ENCODE results near the gene BMP4.
A peak's percentile ranks its signal among the peaks of the same experiment; 100 is the strongest.

The BMP4 gene

GRCh38 chr14:53967606-53968005, 11.0 kb upstream of the BMP4 start:
- Histone ChIP-seq H3K4me1 (ENCODE audit: control insufficient read depth, insufficient read depth, low read length) (peaks cover 1% of the 10 kb centered on the region; the same call in 1 of the 2 replicates), H3K4me3 (ENCODE audit: low read length) (no peak overlapping the region), H3K27ac (ENCODE audit: low read length) (no peak overlapping the region), H3K9me3 (ENCODE audit: control insufficient read depth, insufficient read depth, low read length) (no peaks in the 10 kb centered on the region), H3K36me3 (ENCODE audit: control insufficient read depth, insufficient read depth, low read length) (no peaks in the 10 kb centered on the region), H3K27me3 (ENCODE audit: control insufficient read depth, insufficient read depth, low read length) (peaks cover 16% of the 10 kb centered on the region)
- no CpG with 5 or more reads among the region's 2 CpGs for WGBS (ENCODE audit: insufficient coverage, insufficient read length)
- no peak for DNase-seq (ENCODE audit: low read depth, low spot score)

GRCh38 chr14:53964249-53964648, 7.6 kb upstream of the BMP4 start:
- no peak overlapping the region for H3K27ac ChIP-seq (ENCODE audit: low read length)
- H3K9me3 ChIP-seq (ENCODE audit: control insufficient read depth, insufficient read depth, low read length) = no peaks in the 10 kb centered on the region
- no peak for DNase-seq (ENCODE audit: low read depth, low spot score)
- H3K4me3 ChIP-seq (ENCODE audit: low read length) = no peak overlapping the region
- peaks cover 1% of the 10 kb centered on the region; the same call in 1 of the 2 replicates for H3K4me1 ChIP-seq (ENCODE audit: control insufficient read depth, insufficient read depth, low read length)
- H3K27me3 ChIP-seq (ENCODE audit: control insufficient read depth, insufficient read depth, low read length) = peaks cover 21% of the 10 kb centered on the region
- H3K36me3 ChIP-seq (ENCODE audit: control insufficient read depth, insufficient read depth, low read length) = no peaks in the 10 kb centered on the region
- WGBS (ENCODE audit: insufficient coverage, insufficient read length) = no CpG with 5 or more reads among the region's 4 CpGs

- Histone ChIP-seq H3K27ac (ENCODE audit: low read length) (no peak overlapping the region), H3K9me3 (ENCODE audit: control insufficient read depth, insufficient read depth, low read length) (no peaks in the 10 kb centered on the region), H3K36me3 (ENCODE audit: control insufficient read depth, insufficient read depth, low read length) (no peaks in the 10 kb centered on the region), H3K27me3 (ENCODE audit: control insufficient read depth, insufficient read depth, low read length) (peaks cover 21% of the 10 kb centered on the region), H3K4me1 (ENCODE audit: control insufficient read depth, insufficient read depth, low read length) (peaks cover 1% of the 10 kb centered on the region; the same call in 1 of the 2 replicates), H3K4me3 (ENCODE audit: low read length) (peak overlapping the region; percentile 24; the same call in 1 of the 2 replicates)
- no peak for DNase-seq (ENCODE audit: low read depth, low spot score)
- no CpG with 5 or more reads among the region's 55 CpGs for WGBS (ENCODE audit: insufficient coverage, insufficient read length)
Measured at GRCh38 chr14:53963320-53964227, 6.9 kb upstream of the BMP4 start.

GRCh38 chr14:53962953-53963319, 6.3 kb upstream of the BMP4 start:
- no peaks in the 10 kb centered on the region for H3K9me3 ChIP-seq (ENCODE audit: control insufficient read depth, insufficient read depth, low read length)
- H3K4me1 ChIP-seq (ENCODE audit: control insufficient read depth, insufficient read depth, low read length) = peaks cover 1% of the 10 kb centered on the region; the same call in 1 of the 2 replicates
- DNase-seq (ENCODE audit: low read depth, low spot score) = no peak
- no CpG with 5 or more reads among the region's 6 CpGs for WGBS (ENCODE audit: insufficient coverage, insufficient read length)
- H3K4me3 ChIP-seq (ENCODE audit: low read length) = peak overlapping the region; percentile 24; the same call in 1 of the 2 replicates
- peaks cover 21% of the 10 kb centered on the region for H3K27me3 ChIP-seq (ENCODE audit: control insufficient read depth, insufficient read depth, low read length)
- no peak overlapping the region for H3K27ac ChIP-seq (ENCODE audit: low read length)
- no peaks in the 10 kb centered on the region for H3K36me3 ChIP-seq (ENCODE audit: control insufficient read depth, insufficient read depth, low read length)

- WGBS (ENCODE audit: insufficient coverage, insufficient read length) = no CpG with 5 or more reads among the region's 2 CpGs
- no peaks in the 10 kb centered on the region for H3K9me3 ChIP-seq (ENCODE audit: control insufficient read depth, insufficient read depth, low read length)
- DNase-seq (ENCODE audit: low read depth, low spot score) = no peak
- no peak overlapping the region for H3K4me3 ChIP-seq (ENCODE audit: low read length)
- H3K27me3 ChIP-seq (ENCODE audit: control insufficient read depth, insufficient read depth, low read length) = peaks cover 38% of the 10 kb centered on the region
- H3K27ac ChIP-seq (ENCODE audit: low read length) = no peak overlapping the region
- no peaks in the 10 kb centered on the region; the same call in 1 of the 2 replicates for H3K4me1 ChIP-seq (ENCODE audit: control insufficient read depth, insufficient read depth, low read length)
- H3K36me3 ChIP-seq (ENCODE audit: control insufficient read depth, insufficient read depth, low read length) = no peaks in the 10 kb centered on the region
Measured at GRCh38 chr14:53958628-53959027, 2.0 kb upstream of the BMP4 start.

GRCh38 chr14:53957739-53958138, 1.1 kb upstream of the BMP4 start:
- DNase-seq (ENCODE audit: low read depth, low spot score) = no peak
- H3K27ac ChIP-seq (ENCODE audit: low read length) = no peak overlapping the region
- H3K4me3 ChIP-seq (ENCODE audit: low read length) = no peak overlapping the region
- H3K9me3 ChIP-seq (ENCODE audit: control insufficient read depth, insufficient read depth, low read length) = no peaks in the 10 kb centered on the region
- no peaks in the 10 kb centered on the region for H3K4me1 ChIP-seq (ENCODE audit: control insufficient read depth, insufficient read depth, low read length)
- H3K36me3 ChIP-seq (ENCODE audit: control insufficient read depth, insufficient read depth, low read length) = no peaks in the 10 kb centered on the region
- H3K27me3 ChIP-seq (ENCODE audit: control insufficient read depth, insufficient read depth, low read length) = peaks cover 29% of the 10 kb centered on the region; the same call in 1 of the 2 replicates

- no peaks in the 10 kb centered on the region for H3K9me3 ChIP-seq (ENCODE audit: control insufficient read depth, insufficient read depth, low read length)
- no peak for DNase-seq (ENCODE audit: low read depth, low spot score)
- no CpG with 5 or more reads among the region's 52 CpGs for WGBS (ENCODE audit: insufficient coverage, insufficient read length)
- H3K36me3 ChIP-seq (ENCODE audit: control insufficient read depth, insufficient read depth, low read length) = no peaks in the 10 kb centered on the region
- H3K4me3 ChIP-seq (ENCODE audit: low read length) = peak overlapping the region; percentile 51; the same call in 1 of the 2 replicates
- H3K27ac ChIP-seq (ENCODE audit: low read length) = no peak overlapping the region
- no peaks in the 10 kb centered on the region for H3K4me1 ChIP-seq (ENCODE audit: control insufficient read depth, insufficient read depth, low read length)
- peaks cover 24% of the 10 kb centered on the region; the same call in 1 of the 2 replicates for H3K27me3 ChIP-seq (ENCODE audit: control insufficient read depth, insufficient read depth, low read length)
Measured at GRCh38 chr14:53955671-53956426, 776 bp downstream of the BMP4 start.

- DNase-seq (ENCODE audit: low read depth, low spot score) = no peak
- Histone ChIP-seq H3K4me3 (ENCODE audit: low read length) (peak overlapping the region; percentile 66; the same call in 1 of the 2 replicates), H3K36me3 (ENCODE audit: control insufficient read depth, insufficient read depth, low read length) (no peaks in the 10 kb centered on the region), H3K27me3 (ENCODE audit: control insufficient read depth, insufficient read depth, low read length) (peaks cover 24% of the 10 kb centered on the region; the same call in 1 of the 2 replicates), H3K9me3 (ENCODE audit: control insufficient read depth, insufficient read depth, low read length) (no peaks in the 10 kb centered on the region), H3K4me1 (ENCODE audit: control insufficient read depth, insufficient read depth, low read length) (no peaks in the 10 kb centered on the region), H3K27ac (ENCODE audit: low read length) (no peak overlapping the region)
- WGBS (ENCODE audit: insufficient coverage, insufficient read length) = no CpG with 5 or more reads among the region's 17 CpGs
Measured at GRCh38 chr14:53955229-53955556, 1.4 kb downstream of the BMP4 start.

- WGBS (ENCODE audit: insufficient coverage, insufficient read length) = no CpG with 5 or more reads among the region's 53 CpGs
- no peak for DNase-seq (ENCODE audit: low read depth, low spot score)
- no peaks in the 10 kb centered on the region for H3K9me3 ChIP-seq (ENCODE audit: control insufficient read depth, insufficient read depth, low read length)
- H3K36me3 ChIP-seq (ENCODE audit: control insufficient read depth, insufficient read depth, low read length) = no peaks in the 10 kb centered on the region
- H3K27ac ChIP-seq (ENCODE audit: low read length) = no peak overlapping the region
- no peaks in the 10 kb centered on the region for H3K4me1 ChIP-seq (ENCODE audit: control insufficient read depth, insufficient read depth, low read length)
- H3K4me3 ChIP-seq (ENCODE audit: low read length) = peak overlapping the region; percentile 66; the same call in 1 of the 2 replicates
- H3K27me3 ChIP-seq (ENCODE audit: control insufficient read depth, insufficient read depth, low read length) = peaks cover 24% of the 10 kb centered on the region; the same call in 1 of the 2 replicates
Measured at GRCh38 chr14:53954551-53955228, 1.9 kb downstream of the BMP4 start.

Data from iPS DF 6.9 (cell line).